Subcutaneous adipose tissue (tissue), 4 donors: ENCODE results near the gene WASF2. TPM values are rescaled to one million over a fixed set of nuclear protein-coding genes. Genes with fewer than 3 reads are reported as not detected.

Source experiments
- total RNA-seq, 4 donors: library from RNA; depleted of rRNA; stranded (reverse); fragments of >200 nt; gene quantifications; one replicate each; pipeline ENCODE4 v1.1.0, GENCODE V29; 2016
- TF ChIP-seq, protein P1 (sequence below): fragments of 450-650 bp; IDR thresholded peaks from one replicate; pipeline ENCODE4 v1.5.1; 2016; ENCODE audit warnings: low read depth, mild to moderate bottlenecking, control low read depth, antibody characterized with exemption, moderate library complexity

WASF2 gene
- total RNA-seq, 4 donors from 2014 or later: 72.8 to 94.9 (median 80.9) TPM

DNA sequence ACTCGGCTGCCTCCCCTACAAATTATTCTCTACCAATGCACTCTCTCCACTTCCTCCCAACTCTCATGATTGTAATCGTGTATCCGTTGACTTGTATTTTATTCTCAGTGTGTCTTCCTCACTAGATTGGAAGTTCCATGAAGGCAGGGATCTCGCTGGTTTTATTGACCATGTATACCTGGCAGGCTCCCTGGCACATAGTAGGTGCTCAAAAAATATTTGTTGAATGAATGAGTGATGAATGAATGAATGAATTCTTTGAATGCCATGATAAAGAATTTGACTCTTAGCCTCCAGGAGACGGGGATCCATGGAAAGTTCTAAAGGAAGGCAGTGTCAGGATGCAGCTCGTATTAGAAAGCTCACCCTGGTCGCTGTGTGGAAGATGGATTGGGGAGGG lies 28.8 kb upstream of the WASF2 start:
- TF ChIP-seq, protein P1, sequence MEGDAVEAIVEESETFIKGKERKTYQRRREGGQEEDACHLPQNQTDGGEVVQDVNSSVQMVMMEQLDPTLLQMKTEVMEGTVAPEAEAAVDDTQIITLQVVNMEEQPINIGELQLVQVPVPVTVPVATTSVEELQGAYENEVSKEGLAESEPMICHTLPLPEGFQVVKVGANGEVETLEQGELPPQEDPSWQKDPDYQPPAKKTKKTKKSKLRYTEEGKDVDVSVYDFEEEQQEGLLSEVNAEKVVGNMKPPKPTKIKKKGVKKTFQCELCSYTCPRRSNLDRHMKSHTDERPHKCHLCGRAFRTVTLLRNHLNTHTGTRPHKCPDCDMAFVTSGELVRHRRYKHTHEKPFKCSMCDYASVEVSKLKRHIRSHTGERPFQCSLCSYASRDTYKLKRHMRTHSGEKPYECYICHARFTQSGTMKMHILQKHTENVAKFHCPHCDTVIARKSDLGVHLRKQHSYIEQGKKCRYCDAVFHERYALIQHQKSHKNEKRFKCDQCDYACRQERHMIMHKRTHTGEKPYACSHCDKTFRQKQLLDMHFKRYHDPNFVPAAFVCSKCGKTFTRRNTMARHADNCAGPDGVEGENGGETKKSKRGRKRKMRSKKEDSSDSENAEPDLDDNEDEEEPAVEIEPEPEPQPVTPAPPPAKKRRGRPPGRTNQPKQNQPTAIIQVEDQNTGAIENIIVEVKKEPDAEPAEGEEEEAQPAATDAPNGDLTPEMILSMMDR: no peak

- TF ChIP-seq, protein P1: no peak
These were observed 28.1 kb upstream of the WASF2 start for GRCh38 chr1:27517907-27518718.

DNA sequence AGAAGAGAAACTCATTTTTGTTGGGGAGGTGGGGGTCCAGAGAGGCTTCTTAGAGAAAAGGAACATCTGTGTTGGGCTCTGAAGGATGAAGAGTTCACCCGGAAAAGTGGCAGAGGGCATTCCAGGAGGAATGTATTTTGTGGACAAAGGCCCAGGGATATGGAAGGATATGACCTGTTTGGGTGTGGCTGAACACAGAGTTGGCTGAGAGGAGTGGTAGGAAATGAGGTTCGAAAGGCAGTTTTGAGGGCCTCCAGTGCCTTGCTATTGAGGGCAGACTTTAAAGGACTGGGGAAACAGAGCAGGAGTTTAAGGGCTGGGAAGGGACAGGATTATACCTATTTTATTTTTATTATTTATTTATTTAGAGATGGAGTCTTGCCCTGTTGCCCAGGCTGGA lies 27.3 kb upstream of the WASF2 start:
- TF ChIP-seq, protein P1: no peak

DNA sequence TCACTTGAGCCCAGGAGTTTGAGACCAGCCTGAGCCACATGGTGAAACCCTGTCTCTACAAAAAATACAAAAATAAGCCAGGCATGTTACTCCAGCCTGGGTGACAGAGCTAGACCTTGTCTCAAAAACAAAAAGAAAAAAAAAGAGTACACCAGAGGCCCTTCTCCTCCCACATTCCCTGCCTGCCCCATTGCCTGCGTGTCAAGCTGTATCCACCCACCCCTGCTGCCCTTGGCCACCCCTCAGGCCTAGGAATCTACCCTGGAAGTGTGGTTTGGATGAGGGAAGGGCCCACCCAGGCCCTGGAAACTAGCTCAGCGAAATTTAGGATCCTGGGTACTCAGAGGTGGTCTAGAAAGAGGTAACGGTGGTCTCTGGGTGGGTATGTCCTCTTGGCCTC lies 25.7 kb upstream of the WASF2 start:
- TF ChIP-seq, protein P1: no peak

- TF ChIP-seq, protein P1: no peak
These were observed 24.0 kb upstream of the WASF2 start for GRCh38 chr1:27513958-27514357.

DNA sequence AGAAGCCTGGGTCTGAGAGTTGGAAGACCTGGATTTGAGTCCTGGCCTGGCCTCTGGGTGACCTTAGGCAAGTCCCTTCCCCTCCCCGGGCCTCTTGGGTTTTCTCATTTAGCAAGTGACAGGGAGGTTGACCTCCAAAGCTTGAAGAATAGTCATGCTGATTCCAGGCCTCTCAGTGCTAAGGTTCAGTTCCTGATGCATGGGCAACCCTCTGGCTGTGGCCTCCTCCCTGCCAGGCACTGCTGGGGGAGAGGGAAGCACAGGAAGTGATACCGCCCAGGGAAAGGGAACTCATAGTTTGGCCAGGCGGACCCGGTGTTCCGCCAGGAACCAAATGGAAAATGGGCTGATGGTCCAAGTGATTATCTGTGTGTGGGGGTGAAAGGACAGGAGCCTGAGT lies 23.6 kb upstream of the WASF2 start:
- TF ChIP-seq, protein P1: no peak

DNA sequence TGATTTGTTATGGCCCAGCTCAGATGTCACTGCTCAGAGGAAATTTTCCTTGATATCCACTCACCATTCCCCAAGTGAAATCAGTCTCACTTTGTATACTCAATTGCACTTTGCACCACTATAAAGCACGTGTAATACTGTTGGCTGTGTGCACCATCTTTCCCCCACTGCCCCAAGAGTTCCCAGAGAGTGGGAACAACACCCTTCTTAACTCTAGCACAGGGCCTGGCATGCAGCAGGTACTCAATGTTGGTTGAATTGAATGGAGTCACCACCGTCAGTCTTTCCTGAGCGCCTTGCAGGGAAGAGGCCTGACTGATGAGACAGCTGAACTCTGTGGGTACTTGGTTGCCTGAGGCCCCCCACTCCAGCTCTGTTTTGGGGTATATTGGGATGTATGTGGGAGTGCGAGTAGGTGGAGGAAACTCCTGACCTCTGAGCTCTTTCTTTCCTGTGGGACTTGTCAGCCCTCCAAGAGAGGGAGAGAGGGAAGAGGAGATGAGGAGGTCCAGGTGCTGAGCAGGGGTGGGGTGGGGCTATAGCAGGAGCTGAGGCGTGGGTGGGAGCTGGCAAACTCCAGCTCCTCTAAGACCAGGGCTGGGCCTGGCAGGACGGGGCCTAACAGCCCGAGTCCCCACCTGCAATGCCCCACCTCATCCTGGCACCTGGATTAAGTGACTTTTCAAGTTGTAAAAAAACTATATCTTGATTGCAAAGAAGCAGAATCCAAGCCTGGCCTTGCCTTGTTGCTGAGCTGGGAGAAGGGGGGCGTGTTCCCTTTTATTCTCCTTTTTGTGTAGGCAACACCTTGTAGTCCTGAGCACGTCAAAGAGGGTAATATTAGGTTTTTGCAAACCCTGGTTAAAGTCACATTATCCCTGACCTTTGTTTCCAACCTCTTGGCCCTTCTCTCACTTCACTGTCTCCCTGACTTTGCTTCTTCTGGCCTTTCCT lies 19.4 kb upstream of the WASF2 start:
- TF ChIP-seq, protein P1: no peak
